Activated CD4-positive, alpha-beta memory T cell treated with anti-CD3 and anti-CD28 coated beads, Interleukin-2, amount 10 ng/mL, durations not matched to agents 7 days and 5 days (primary cell): ENCODE results near the gene MRPL36. TPM values are rescaled to one million over a fixed set of nuclear protein-coding genes. Genes with fewer than 3 reads are reported as not detected.

Experiments
- CTCF ChIA-PET: fragments of 350-600 bp; sonication (Branson Sonifier 250); formaldehyde crosslinking; loops from one replicate; lab custom pipeline; 2021; ENCODE audit warnings: antibody characterized with exemption, inconsistent platforms; lab: Charles Lee
- POLR2A ChIA-PET: fragments of 350-600 bp; sonication (Branson Sonifier 250); formaldehyde crosslinking; loops from one replicate; lab custom pipeline; 2021; ENCODE audit warnings: antibody characterized with exemption; lab: Charles Lee
- DNase-seq: peaks from one replicate; pipeline ENCODE4 v3.0.0-alpha.2; 2020
- H3K27ac Mint-ChIP-seq: one replicate; pipeline ENCODE4 v1.8.0; 2021; ENCODE audit warnings: mild to moderate bottlenecking, mixed read lengths
- H3K27me3 Mint-ChIP-seq: one replicate; pipeline ENCODE4 v1.8.0; 2021; ENCODE audit warnings: mixed read lengths
- H3K36me3 Mint-ChIP-seq: one replicate; pipeline ENCODE4 v1.8.0; 2021; ENCODE audit warnings: low read depth, mixed read lengths
- H3K4me1 Mint-ChIP-seq: one replicate; pipeline ENCODE4 v1.8.0; 2021; ENCODE audit warnings: mixed read lengths
- H3K4me3 Mint-ChIP-seq: one replicate; pipeline ENCODE4 v1.8.0; 2021; ENCODE audit warnings: mild to moderate bottlenecking, mixed read lengths
- H3K9me3 Mint-ChIP-seq: one replicate; pipeline ENCODE4 v1.8.0; 2021; ENCODE audit warnings: mixed read lengths
- total RNA-seq, 2 experiments: library from RNA; stranded (reverse); gene quantifications; one replicate each; pipeline ENCODE4 v1.2.3, GENCODE V29; 2021

The MRPL36 gene
- total RNA-seq, 2 experiments from 2014 or later = 44.5 to 44.8 TPM

DNA sequence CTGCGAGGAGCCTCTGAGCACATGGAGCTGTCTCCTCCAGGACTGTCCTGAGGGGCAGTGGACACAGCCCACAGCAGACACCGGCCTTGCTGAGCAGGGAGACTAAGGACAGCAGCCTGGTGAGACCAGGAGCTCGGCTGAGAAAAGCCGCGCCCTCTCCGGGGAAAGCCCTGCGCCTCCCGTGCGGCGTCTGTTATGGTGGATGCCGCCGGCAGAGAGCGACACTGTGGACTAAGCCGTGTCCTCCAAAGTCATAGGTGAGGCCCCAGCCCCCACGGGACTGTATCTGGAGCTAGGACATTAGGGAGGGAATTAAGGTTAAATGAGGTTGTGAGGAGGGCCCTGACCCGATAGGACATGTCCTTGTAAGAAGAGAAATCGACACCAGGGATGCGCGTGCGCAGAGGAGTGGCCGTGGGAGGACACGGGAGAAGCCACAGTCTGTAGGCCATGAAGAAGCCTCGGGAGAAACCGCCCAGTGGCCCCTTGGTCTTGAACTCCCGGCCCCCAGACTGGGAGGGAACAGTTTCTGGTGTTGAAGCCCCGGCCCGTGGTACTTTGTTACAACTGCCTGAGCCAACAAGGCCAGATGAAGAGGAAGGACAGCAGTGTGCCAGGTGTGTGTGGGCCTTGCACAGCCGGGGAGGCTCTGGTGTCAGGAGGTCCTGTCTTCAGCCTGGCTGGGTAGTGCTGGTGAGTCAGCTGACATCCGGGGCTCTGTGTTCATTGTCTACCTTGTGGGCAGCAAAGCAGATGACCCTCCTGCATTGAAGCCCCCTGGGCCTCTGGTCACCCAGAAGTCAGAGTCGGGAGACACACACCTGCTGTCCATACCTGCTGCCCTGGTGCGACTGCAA lies 22.1 kb downstream of the MRPL36 start:
- ChIA-PET CTCF (no interaction called here), POLR2A (no interaction called here)
- Mint-ChIP-seq H3K27ac (no peak overlapping the region), H3K27me3 (peaks cover 3% of the 10 kb centered on the region), H3K9me3 (no peaks in the 10 kb centered on the region), H3K36me3 (no peaks in the 10 kb centered on the region), H3K4me1 (peaks cover 12% of the 10 kb centered on the region), H3K4me3 (no peak overlapping the region)
- no peak for DNase-seq

DNA sequence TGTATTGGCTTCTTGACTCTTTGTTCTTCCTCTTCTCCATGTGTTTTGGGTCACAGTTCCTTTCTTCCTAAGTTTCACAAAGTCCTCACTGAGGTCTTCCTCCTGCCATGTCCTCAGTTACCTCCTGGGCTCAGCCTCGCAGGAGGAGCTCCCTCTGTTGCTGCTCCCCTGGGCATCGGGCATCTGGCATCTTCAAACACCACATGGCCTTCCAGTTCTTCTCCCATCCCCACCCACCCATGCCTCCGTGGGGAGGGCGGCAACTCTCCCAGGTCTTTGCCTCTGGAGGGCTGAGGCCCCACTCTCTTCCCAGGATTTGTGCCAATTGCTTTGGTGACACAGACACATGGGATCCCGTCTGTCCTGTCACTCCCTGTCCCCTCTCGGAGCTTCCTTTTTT lies 22.8 kb downstream of the MRPL36 start:
- no peak for DNase-seq
- ChIA-PET POLR2A (no interaction called here), CTCF (interaction anchor here (1.0 kb wide), 1 partner anchor 14 kb away, joined by 3 read pairs; no protein-coding TSS in a partner anchor)
- Mint-ChIP-seq H3K27ac (no peak overlapping the region), H3K9me3 (no peaks in the 10 kb centered on the region), H3K4me1 (peaks cover 7% of the 10 kb centered on the region), H3K4me3 (no peak overlapping the region), H3K27me3 (peaks cover 5% of the 10 kb centered on the region), H3K36me3 (no peaks in the 10 kb centered on the region)

DNA sequence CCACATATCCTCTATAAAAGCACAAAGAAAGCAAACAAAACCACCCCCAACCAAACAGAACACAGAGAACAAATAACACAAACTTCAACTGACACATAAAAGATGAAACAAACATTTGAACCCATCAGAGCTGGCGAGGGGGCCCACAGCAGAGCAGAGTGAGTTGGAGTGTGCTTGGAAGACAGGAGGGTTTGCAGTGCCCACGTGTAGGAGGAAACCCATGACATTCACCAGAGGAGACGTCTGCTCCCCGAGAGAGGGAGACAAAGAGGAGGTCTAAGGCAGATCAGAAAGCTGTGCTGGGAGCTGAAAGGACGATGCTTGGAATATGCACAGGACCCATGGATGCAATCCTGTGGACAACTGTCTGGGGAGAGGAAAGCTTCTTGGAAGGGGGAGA lies 27.0 kb downstream of the MRPL36 start:
- ChIA-PET POLR2A (interaction anchor here (0.9 kb wide), 1 partner anchor 21 kb away, joined by 3 read pairs; no protein-coding TSS in a partner anchor), CTCF (interaction anchor here (1.2 kb wide), 1 partner anchor 9 kb away, joined by 5 read pairs; no protein-coding TSS in a partner anchor)
- Mint-ChIP-seq H3K27ac (no peak overlapping the region), H3K27me3 (peaks cover 8% of the 10 kb centered on the region), H3K9me3 (no peaks in the 10 kb centered on the region), H3K4me3 (no peak overlapping the region), H3K36me3 (no peaks in the 10 kb centered on the region), H3K4me1 (no peaks in the 10 kb centered on the region)
- no peak for DNase-seq

DNA sequence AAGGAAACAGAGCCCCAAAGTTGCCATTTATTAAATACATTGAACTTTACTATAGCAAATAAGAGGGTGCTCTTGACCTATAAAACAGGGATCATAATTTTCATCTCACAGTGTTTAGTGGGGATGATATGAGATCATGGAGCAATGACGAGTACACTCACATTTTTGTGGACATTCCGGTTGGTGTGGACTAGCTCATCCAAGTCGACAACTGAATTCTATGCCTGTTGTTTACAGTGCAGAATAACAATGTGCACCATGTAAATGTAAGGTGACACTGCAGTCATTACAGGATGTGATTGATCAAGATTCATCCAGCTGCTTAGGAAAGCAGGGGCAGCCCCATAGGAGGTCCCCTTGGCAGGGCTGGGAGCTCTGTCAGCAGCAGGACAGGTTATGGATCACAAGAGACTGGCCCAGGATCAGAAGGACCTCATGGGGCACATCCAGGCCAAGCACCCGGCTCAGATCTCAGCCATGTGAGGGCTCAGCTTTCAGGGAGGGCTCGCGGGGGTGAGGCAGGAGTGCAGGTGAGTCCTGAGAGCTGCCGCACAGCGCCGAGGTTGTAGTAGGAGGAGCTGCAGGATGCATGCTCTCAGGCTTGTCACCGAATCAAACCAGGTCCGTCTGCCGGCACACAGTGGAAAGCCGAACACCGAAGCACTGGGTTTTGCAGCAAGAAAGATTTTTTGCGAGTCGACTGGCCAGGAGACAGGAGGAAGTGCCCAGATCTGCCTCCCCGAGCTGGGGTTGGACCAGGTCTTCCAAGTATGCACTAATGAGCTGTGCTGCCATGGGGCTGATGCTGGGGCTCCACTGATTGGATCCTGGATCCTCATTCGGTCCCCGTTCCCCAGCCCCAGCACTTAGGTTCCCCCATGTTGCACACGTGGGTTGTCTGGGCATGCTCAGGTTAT lies 28.2 kb downstream of the MRPL36 start:
- DNase-seq = no peak
- Mint-ChIP-seq H3K4me1 (no peaks in the 10 kb centered on the region), H3K27ac (no peak overlapping the region), H3K36me3 (no peaks in the 10 kb centered on the region), H3K4me3 (no peak overlapping the region), H3K27me3 (peaks cover 8% of the 10 kb centered on the region), H3K9me3 (no peaks in the 10 kb centered on the region)
- ChIA-PET POLR2A (no interaction called here), CTCF (no interaction called here)

DNA sequence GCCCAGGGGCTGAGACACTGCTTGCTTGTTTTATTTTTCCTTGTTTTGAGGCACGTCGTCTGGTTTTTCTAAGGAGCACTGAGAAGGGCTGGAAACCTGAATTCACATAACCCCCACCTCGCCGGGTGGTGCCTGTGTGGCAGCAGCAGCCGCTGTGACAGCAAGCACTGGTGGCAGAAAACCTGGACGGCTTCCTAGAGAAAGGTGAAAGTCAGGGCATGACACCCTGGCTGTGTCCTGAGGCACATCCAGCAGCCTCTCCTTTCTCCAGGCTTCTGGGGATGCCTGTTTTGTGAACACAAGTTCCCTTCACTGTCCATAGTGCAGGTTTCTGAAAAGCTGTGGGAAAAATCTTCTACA lies 29.2 kb downstream of the MRPL36 start:
- no peak for DNase-seq
- POLR2A ChIA-PET = no interaction called here
- Mint-ChIP-seq H3K27me3 (peaks cover 8% of the 10 kb centered on the region), H3K4me1 (peaks cover 1% of the 10 kb centered on the region), H3K4me3 (no peak overlapping the region), H3K9me3 (no peaks in the 10 kb centered on the region), H3K27ac (no peak overlapping the region), H3K36me3 (no peaks in the 10 kb centered on the region)
- CTCF ChIA-PET = no interaction called here

DNA sequence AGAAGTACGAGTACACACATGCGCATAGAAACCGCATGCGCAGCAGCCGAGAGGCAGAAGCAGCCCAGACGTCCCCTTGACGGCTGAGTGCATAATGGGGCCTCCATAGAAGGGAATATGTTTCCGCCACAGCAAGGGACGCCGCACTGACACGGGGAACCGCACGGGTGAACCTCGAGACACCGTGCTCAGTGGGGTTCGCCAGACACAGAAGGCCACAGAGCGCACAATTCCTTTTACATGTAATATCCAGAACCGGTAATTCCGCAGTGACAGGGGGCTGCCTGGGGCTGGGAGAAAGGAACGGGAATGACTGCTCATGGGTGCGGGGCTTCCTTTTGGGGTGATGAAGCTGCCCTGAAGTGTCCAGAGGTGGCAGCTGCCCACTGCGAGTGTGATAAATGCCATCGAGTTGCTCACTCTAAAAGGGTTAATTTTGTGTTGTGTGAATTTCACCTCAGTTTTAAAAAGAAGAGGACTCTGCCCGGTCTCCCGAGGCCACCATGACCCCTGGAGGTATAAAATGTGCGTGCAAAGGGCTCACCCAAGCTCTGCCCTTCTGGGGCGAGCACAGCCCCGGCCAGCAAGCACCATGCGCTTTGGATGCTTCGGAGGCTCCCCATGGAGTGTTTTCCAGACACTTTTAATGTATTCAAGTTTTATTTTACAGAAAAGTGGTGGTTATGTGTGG lies 29.7 kb downstream of the MRPL36 start:
- CTCF ChIA-PET = no interaction called here
- peaks cover 8% of the 10 kb centered on the region for H3K27me3 Mint-ChIP-seq
- H3K4me3 Mint-ChIP-seq = no peak overlapping the region
- DNase-seq = no peak
- peaks cover 1% of the 10 kb centered on the region for H3K4me1 Mint-ChIP-seq
- POLR2A ChIA-PET = no interaction called here
- no peaks in the 10 kb centered on the region for H3K9me3 Mint-ChIP-seq
- H3K27ac Mint-ChIP-seq = no peak overlapping the region
- no peaks in the 10 kb centered on the region for H3K36me3 Mint-ChIP-seq

DNA sequence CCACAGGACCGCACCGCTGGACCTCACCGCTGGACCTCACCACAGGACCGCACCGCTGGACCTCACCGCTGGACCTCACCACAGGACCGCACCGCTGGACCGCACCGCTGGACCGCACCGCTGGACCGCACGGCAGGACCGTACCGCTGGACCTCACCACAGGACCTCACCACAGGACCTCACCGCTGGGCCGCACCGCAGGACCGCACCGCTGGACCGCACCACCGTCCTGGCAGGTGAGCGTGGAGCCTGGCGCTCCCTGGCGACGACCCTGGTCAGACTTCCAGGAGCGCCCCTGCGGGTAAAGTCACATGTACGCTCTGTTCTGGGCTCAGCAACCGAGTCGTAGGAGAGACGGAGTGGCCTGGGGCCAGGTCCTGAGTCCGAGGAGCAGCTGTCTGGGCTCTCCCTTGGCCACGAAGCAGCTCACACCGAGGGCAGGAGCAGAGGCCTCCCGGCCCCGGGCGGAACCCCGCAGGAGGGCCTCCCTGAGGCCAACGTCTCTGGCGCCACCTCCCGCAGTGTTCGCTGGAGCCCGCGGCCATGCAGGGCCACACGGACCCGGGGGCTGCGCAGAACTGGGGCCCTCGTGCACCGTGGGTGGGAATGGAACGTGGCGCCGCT lies 30.5 kb downstream of the MRPL36 start:
- CTCF ChIA-PET = no interaction called here
- H3K27me3 Mint-ChIP-seq = peaks cover 10% of the 10 kb centered on the region
- peaks cover 1% of the 10 kb centered on the region for H3K4me1 Mint-ChIP-seq
- DNase-seq = no peak
- H3K27ac Mint-ChIP-seq = no peak overlapping the region
- no peaks in the 10 kb centered on the region for H3K36me3 Mint-ChIP-seq
- H3K9me3 Mint-ChIP-seq = no peaks in the 10 kb centered on the region
- H3K4me3 Mint-ChIP-seq = no peak overlapping the region
- POLR2A ChIA-PET = no interaction called here

DNA sequence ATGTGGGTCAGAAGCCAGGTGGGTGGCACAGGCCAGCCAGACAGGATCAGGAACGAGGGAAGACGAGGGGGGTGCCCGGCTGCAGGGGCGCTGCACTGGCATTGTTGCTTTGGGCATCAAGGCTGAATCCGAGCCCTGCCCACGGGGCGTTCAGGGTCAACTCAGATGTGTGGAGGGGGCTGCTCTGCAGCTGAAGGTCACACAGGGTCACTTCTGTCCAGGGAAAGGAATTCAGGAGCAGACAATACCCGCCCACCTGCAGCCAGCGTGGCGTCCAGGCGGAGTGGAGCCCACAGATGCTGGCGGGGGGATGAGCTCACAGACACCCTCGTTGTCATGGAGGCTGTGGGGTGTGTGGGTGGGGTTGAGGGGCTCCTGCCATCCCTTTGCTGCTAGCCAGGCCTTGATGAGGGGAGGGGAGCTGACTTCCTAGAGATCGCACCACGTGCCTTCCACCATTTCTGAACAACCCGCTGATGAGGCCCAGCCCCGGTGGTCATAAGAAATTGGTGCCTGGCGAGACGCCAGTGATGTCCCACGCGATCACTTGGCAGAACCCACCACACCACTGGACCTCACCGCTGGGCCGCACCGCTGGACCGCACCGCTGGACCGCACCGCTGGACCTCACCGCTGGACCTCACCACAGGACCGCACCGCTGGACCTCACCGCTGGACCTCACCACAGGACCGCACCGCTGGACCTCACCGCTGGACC lies 31.2 kb downstream of the MRPL36 start:
- POLR2A ChIA-PET = no interaction called here
- peaks cover 1% of the 10 kb centered on the region for H3K4me1 Mint-ChIP-seq
- H3K27me3 Mint-ChIP-seq = peaks cover 14% of the 10 kb centered on the region
- H3K36me3 Mint-ChIP-seq = no peaks in the 10 kb centered on the region
- H3K9me3 Mint-ChIP-seq = no peaks in the 10 kb centered on the region
- CTCF ChIA-PET = no interaction called here
- no peak overlapping the region for H3K4me3 Mint-ChIP-seq
- H3K27ac Mint-ChIP-seq = no peak overlapping the region
- no peak for DNase-seq

DNA sequence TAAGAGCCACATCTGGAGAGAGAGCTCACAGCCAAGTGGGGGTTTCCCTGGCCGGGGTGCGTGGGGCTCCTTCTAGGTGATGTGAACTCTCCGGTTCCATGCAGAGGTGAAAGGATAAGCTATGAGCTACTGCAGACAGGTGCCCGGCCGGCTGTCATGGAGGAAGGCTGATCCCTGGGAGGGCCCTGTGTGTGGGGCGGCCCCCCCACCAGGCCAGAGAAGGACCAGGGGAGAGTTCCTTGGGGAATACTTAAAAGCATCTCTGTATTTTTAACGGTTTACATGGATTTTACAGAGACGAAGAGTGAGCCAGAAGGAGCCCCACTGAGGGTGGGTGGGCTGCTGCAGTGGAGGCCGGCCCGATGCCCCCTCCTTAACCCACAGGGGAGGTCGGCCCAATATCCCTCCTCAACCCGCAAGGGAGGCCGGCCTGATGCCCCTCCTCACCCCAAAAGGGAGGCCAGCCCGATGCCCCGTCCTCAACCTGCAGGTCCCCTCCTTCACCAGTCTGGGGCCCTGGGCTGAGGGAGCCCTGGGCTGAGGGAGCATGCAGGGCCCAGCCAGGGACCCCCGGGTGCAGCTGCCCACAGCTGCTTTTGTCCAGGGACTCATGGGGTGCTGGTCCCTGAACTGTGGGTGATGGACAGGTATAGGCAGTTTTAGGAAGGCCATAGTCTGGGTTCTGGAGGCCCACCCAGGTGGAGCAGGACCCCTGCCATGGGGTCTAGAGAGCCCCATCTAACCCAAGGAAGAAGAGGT lies 31.9 kb downstream of the MRPL36 start:
- H3K27ac Mint-ChIP-seq = no peak overlapping the region
- no peak overlapping the region for H3K4me3 Mint-ChIP-seq
- CTCF ChIA-PET = no interaction called here
- peaks cover 1% of the 10 kb centered on the region for H3K4me1 Mint-ChIP-seq
- POLR2A ChIA-PET = no interaction called here
- no peaks in the 10 kb centered on the region for H3K9me3 Mint-ChIP-seq
- no peak for DNase-seq
- no peaks in the 10 kb centered on the region for H3K36me3 Mint-ChIP-seq
- H3K27me3 Mint-ChIP-seq = peaks cover 16% of the 10 kb centered on the region

DNA sequence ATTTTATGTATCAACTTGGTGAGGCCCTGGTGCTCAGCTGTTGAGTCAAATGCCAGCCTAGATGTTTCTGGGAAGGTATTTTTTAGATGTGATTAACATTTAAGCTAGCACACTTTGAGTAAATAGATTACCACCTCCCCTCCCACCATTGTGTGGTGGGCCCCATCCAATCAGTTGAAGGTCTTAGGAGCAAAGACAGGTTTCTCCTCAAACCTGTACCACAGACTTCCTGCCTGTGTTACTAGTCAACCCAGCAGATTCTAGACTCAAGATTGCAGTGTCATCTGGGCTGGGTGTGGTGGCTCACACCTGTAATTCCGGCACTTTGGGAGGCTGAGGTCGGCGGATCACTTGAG lies 33.8 kb downstream of the MRPL36 start:
- POLR2A ChIA-PET = no interaction called here
- Mint-ChIP-seq H3K9me3 (no peaks in the 10 kb centered on the region), H3K4me1 (peaks cover 1% of the 10 kb centered on the region), H3K27me3 (peaks cover 13% of the 10 kb centered on the region), H3K4me3 (no peak overlapping the region), H3K36me3 (no peaks in the 10 kb centered on the region), H3K27ac (no peak overlapping the region)
- DNase-seq = no peak
- CTCF ChIA-PET = no interaction called here

DNA sequence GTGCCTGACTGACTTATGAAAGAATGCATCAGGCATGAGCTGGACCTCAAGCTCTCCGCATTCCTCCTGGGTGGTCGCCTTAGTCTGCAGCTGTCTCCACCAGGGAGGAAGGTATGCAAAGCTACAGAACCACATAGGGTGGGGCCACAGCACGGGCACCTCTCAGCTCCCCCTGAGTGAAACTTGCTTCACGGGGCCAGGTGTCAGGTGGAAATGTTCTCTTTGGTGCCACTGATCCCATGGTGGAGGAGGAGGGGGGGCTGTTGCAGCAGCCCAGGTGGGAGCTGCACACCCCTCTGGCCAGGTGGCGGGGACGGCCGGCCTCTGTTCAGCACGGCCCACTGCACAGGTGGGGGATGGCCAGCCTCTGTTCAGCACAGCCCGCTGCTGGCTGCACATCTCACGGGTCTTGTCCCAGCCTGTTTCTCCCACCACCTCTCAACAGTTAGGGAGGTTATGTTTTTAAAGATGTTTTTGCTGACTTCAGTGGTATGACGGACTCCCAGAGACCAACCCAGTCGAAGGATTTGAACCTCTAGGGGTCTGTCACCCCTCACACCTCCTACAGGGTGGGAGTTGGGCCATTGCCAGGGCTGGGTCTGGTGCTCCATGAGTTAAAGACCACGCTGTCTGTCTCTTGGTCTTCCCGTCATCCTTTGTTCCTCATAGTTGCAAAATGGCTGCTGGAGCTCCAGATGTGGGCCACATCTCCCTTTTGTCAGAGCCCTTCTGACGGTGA lies 34.3 kb downstream of the MRPL36 start:
- H3K27ac Mint-ChIP-seq = no peak overlapping the region
- no peaks in the 10 kb centered on the region for H3K36me3 Mint-ChIP-seq
- ChIA-PET POLR2A (no interaction called here), CTCF (no interaction called here)
- H3K9me3 Mint-ChIP-seq = no peaks in the 10 kb centered on the region
- H3K4me3 Mint-ChIP-seq = no peak overlapping the region
- DNase-seq = no peak
- H3K27me3 Mint-ChIP-seq = peaks cover 13% of the 10 kb centered on the region
- peaks cover 1% of the 10 kb centered on the region for H3K4me1 Mint-ChIP-seq
